Measurements from ENCODE around the gene PIAS1.

Gene PIAS1

GRCh38 chr15:68176601-68177000 is 122.5 kb downstream of the PIAS1 start:
- FAIRE-seq (no peak), DNase-seq (ENCODE audit: low spot score) (no peak)

GRCh38 chr15:68177742-68178141 is 123.6 kb downstream of the PIAS1 start:
- no peak for FAIRE-seq
- no peak for DNase-seq (ENCODE audit: low spot score)

GRCh38 chr15:68183616-68184315 is 129.7 kb downstream of the PIAS1 start:
- FAIRE-seq = no peak
- DNase-seq (ENCODE audit: low spot score) = no peak

GRCh38 chr15:68184616-68185480 is 130.7 kb downstream of the PIAS1 start:
- FAIRE-seq = no peak

GRCh38 chr15:68186671-68187397 is 132.7 kb downstream of the PIAS1 start:
- peak; percentile 32 for FAIRE-seq
- DNase-seq (ENCODE audit: low spot score) = no peak

More at GRCh38 chr15:68184616-68185480, 130.7 kb downstream of the PIAS1 start:
- DNase-seq (ENCODE audit: low spot score) = no peak

- FAIRE-seq (no peak), DNase-seq (ENCODE audit: low spot score) (no peak)
Observed at GRCh38 chr15:68187559-68187958, 133.4 kb downstream of the PIAS1 start.

GRCh38 chr15:68188647-68189046 is 134.5 kb downstream of the PIAS1 start:
- FAIRE-seq (no peak), DNase-seq (ENCODE audit: low spot score) (no peak)

- FAIRE-seq (no peak), DNase-seq (ENCODE audit: low spot score) (no peak)
Observed at GRCh38 chr15:68190048-68190447, 135.9 kb downstream of the PIAS1 start.

GRCh38 chr15:68191555-68191954 is 137.4 kb downstream of the PIAS1 start:
- DNase-seq (ENCODE audit: low spot score) = no peak

GRCh38 chr15:68192117-68192516 is 138.0 kb downstream of the PIAS1 start:
- DNase-seq (ENCODE audit: low spot score) (no peak), FAIRE-seq (no peak)

More at GRCh38 chr15:68191555-68191954, 137.4 kb downstream of the PIAS1 start:
- FAIRE-seq = no peak

- DNase-seq (ENCODE audit: low spot score) = no peak
- no peak for FAIRE-seq
Observed at GRCh38 chr15:68192804-68193486, 138.8 kb downstream of the PIAS1 start.

GRCh38 chr15:68195336-68196112 is 141.4 kb downstream of the PIAS1 start:
- no peak for FAIRE-seq
- DNase-seq (ENCODE audit: low spot score) = no peak

GRCh38 chr15:68196445-68197169 is 142.5 kb downstream of the PIAS1 start:
- FAIRE-seq (no peak), DNase-seq (ENCODE audit: low spot score) (no peak)

- DNase-seq (ENCODE audit: low spot score) = no peak
- no peak for FAIRE-seq
Observed at GRCh38 chr15:68197170-68197492, 143.0 kb downstream of the PIAS1 start.

- FAIRE-seq = no peak
- no peak for DNase-seq (ENCODE audit: low spot score)
Observed at GRCh38 chr15:68197661-68198437, 143.7 kb downstream of the PIAS1 start.

- DNase-seq (ENCODE audit: low spot score) = no peak
- no peak for FAIRE-seq
Observed at GRCh38 chr15:68199340-68199739, 145.2 kb downstream of the PIAS1 start.

GRCh38 chr15:68200016-68200861 is 146.1 kb downstream of the PIAS1 start:
- FAIRE-seq = no peak
- no peak for DNase-seq (ENCODE audit: low spot score)

- DNase-seq (ENCODE audit: low spot score) (no peak), FAIRE-seq (no peak)
Observed at GRCh38 chr15:68201153-68201878, 147.2 kb downstream of the PIAS1 start.
